Midbrain (tissue), 1 donor: ENCODE measurements around the gene SPATA9.

ENCODE experiments used
- DNase-seq: peaks from one replicate; lab custom pipeline; 2025; lab: John Stamatoyannopoulos, UW

Gene SPATA9

GRCh38 chr5:95682891-95683290 lies at the start of gene SPATA9:
Gene SPATA9 (minus strand): TSS chr5:95682991. CDS start chr5:95682854, 137 bp downstream.
- DNase-seq, result no peak

- peak; percentile 69 for DNase-seq
These were observed 49.1 kb upstream of the SPATA9 start for GRCh38 chr5:95731571-95732554.

GRCh38 chr5:95730730-95731570 lies 48.2 kb upstream of the SPATA9 start, which contains the start of gene RHOBTB3:
Gene RHOBTB3 (plus strand): TSS chr5:95731336. CDS start chr5:95731683, 347 bp downstream.
- peak; percentile 89 for DNase-seq

GRCh38 chr5:95730011-95730700 lies 47.4 kb upstream of the SPATA9 start:
- no peak for DNase-seq

GRCh38 chr5:95729115-95730010 lies 46.6 kb upstream of the SPATA9 start:
- DNase-seq, result no peak

GRCh38 chr5:95728494-95729114 lies 45.8 kb upstream of the SPATA9 start:
- DNase-seq, result no peak

GRCh38 chr5:95727764-95728191 lies 45.0 kb upstream of the SPATA9 start:
- DNase-seq, result no peak

- DNase-seq, result no peak
These were observed 44.3 kb upstream of the SPATA9 start for GRCh38 chr5:95726811-95727763.

GRCh38 chr5:95725937-95726810 lies 43.4 kb upstream of the SPATA9 start:
- DNase-seq, result no peak

GRCh38 chr5:95725071-95725820 lies 42.5 kb upstream of the SPATA9 start:
- no peak for DNase-seq

GRCh38 chr5:95723632-95724369 lies 41.0 kb upstream of the SPATA9 start:
- no peak for DNase-seq

GRCh38 chr5:95721582-95722295 lies 38.9 kb upstream of the SPATA9 start:
- no peak for DNase-seq

GRCh38 chr5:95720094-95720786 lies 37.4 kb upstream of the SPATA9 start:
- peak; percentile 43 for DNase-seq

- DNase-seq, result no peak
These were observed 35.9 kb upstream of the SPATA9 start for GRCh38 chr5:95718738-95719137.

GRCh38 chr5:95718203-95718602 lies 35.4 kb upstream of the SPATA9 start:
- no peak for DNase-seq
